ENCODE measurements around the gene PCDH20.

GRCh38 chr13:61406275-61406674 is 9.4 kb downstream of the PCDH20 start:
- TF ChIP-seq CTCF (IDR thresholded peaks at IDR 0.05; ENCODE audit: borderline replicate concordance, extremely low read depth, low read length, poor library complexity, severe bottlenecking) (no peak), EZH2 (IDR thresholded peaks at IDR 0.05; ENCODE audit: borderline replicate concordance, low read depth, low read length, severe bottlenecking) (no peak)

Measured in DND-41 (cell line).